PC-3 (cell line): ENCODE data around the gene CLDN8. TPM values are rescaled to one million over a fixed set of nuclear protein-coding genes. Genes with fewer than 3 reads are reported as not detected.

Source experiments
- ATAC-seq: fragments of 200-7000 bp; cut with Tn5 transposase; 2 replicates; pipeline ENCODE4 v1.9.1; 2020; ENCODE audit warnings: mild to moderate bottlenecking, moderate library complexity
- BruUV-seq: library from RNA; stranded (reverse); fragments of 400-500 nt; replicated peaks from 2 replicates; lab custom pipeline; 2021; lab: Mats Ljungman, UMichigan
- CTCF ChIA-PET: fragments of 300-600 bp; sonication (Branson Sonifier 250); formaldehyde crosslinking; loops from one replicate; lab custom pipeline; 2022; ENCODE audit warnings: antibody characterized with exemption; lab: Charles Lee
- POLR2A ChIA-PET: fragments of 300-600 bp; sonication (Branson Sonifier 250); formaldehyde crosslinking; loops from one replicate; lab custom pipeline; 2022; ENCODE audit warnings: antibody characterized with exemption; ENCODE audit not compliant: unreplicated experiment; lab: Charles Lee
- DNase-seq: peaks from one replicate; pipeline ENCODE4 v3.0.0-alpha.2; 2015
- H2AFZ ChIP-seq: fragments of 300-600 bp; sonication (generic); 2 replicates; pipeline ENCODE4 v1.6.0; 2016; ENCODE audit warnings: antibody characterized with exemption, low read length
- H3F3A ChIP-seq: fragments of 300-600 bp; sonication (generic); one replicate; pipeline ENCODE4 v1.6.0; 2017; ENCODE audit warnings: antibody characterized with exemption, low read length, control low read depth, mild to moderate bottlenecking; ENCODE audit not compliant: unreplicated experiment
- H3K27ac ChIP-seq: fragments of 300-600 bp; sonication (generic); 2 replicates; pipeline ENCODE4 v1.5.1; 2016; ENCODE audit warnings: mild to moderate bottlenecking, low read length
- H3K27me3 ChIP-seq: fragments of 300-600 bp; sonication (generic); 2 replicates; pipeline ENCODE4 v1.6.1; 2016; ENCODE audit warnings: low read length, mixed read lengths
- H3K36me3 ChIP-seq: fragments of 300-600 bp; sonication (generic); 2 replicates; pipeline ENCODE4 v1.6.1; 2016; ENCODE audit warnings: low read depth, mixed run types, low read length, mixed read lengths
- H3K4me1 ChIP-seq: fragments of 300-600 bp; sonication (generic); 2 replicates; pipeline ENCODE4 v1.5.1; 2016; ENCODE audit warnings: low read length; ENCODE audit not compliant: insufficient read depth
- H3K4me2 ChIP-seq: fragments of 300-600 bp; sonication (generic); 2 replicates; pipeline ENCODE4 v1.6.0; 2016; ENCODE audit warnings: low read length
- H3K4me3 ChIP-seq: fragments of 300-600 bp; sonication (generic); 2 replicates; pipeline ENCODE4 v1.5.1; 2016; ENCODE audit warnings: mild to moderate bottlenecking, low read length, mixed read lengths
- H3K79me2 ChIP-seq: fragments of 300-600 bp; sonication (generic); 2 replicates; pipeline ENCODE4 v1.6.1; 2017; ENCODE audit warnings: low read length, mixed read lengths
- H3K9ac ChIP-seq: fragments of 300-600 bp; sonication (generic); 2 replicates; pipeline ENCODE4 v1.6.0; 2016; ENCODE audit warnings: mild to moderate bottlenecking, low read length
- H3K9me2 ChIP-seq: fragments of 300-600 bp; sonication (generic); replicated peaks from 2 replicates; pipeline ENCODE4 v1.6.1; 2016; ENCODE audit warnings: mixed run types, low read length, mixed read lengths
- H3K9me3 ChIP-seq: fragments of 300-600 bp; sonication (generic); 2 replicates; pipeline ENCODE4 v1.6.1; 2016; ENCODE audit warnings: low read length, mixed read lengths
- H4K20me1 ChIP-seq: fragments of 300-600 bp; sonication (generic); 2 replicates; pipeline ENCODE4 v1.6.1; 2016; ENCODE audit warnings: low read length, mixed read lengths
- CTCF ChIP-seq: fragments of 300-600 bp; sonication (generic); conservative IDR thresholded peaks from 2 replicates; pipeline ENCODE4 v1.5.1; 2017; ENCODE audit warnings: antibody characterized with exemption, low read depth, mild to moderate bottlenecking, low read length
- EZH2 ChIP-seq: fragments of 300-600 bp; sonication (generic); IDR thresholded peaks from one replicate; pipeline ENCODE4 v1.6.1; 2017; ENCODE audit warnings: antibody characterized with exemption, mild to moderate bottlenecking, low read length; ENCODE audit not compliant: unreplicated experiment
- EZH2phosphoT487 ChIP-seq: fragments of 300-600 bp; sonication (generic); IDR thresholded peaks from 2 replicates; pipeline ENCODE4 v1.6.1; 2018; ENCODE audit warnings: mild to moderate bottlenecking, antibody characterized with exemption, low read length, borderline replicate concordance
- intact Hi-C: fragments of 100-400 bp; cut with micrococcal nuclease; formaldehyde crosslinking; loops from 2 replicates; pipeline ENCODE4 v1.9.0; 2023
- total RNA-seq: library from RNA; depleted of rRNA; stranded (reverse); fragments of >200 nt; gene quantifications from 2 replicates; pipeline ENCODE4 v1.2.3, GENCODE V29; 2014

CLDN8 gene
- total RNA-seq, 1 experiment from 2014 or later, result 1.5 TPM

GRCh38 chr21:30166705-30167104 is 49.2 kb downstream of the CLDN8 start, which contains the start of gene CLDN17:
Gene CLDN17, minus strand, starts transcription at chr21:30166805. Its CDS starts 188 bp downstream, at chr21:30166617.
- no TSS peak for BruUV-seq
- H4K20me1 ChIP-seq, result no peaks in the 10 kb centered on the region
- DNase-seq (no peak), ATAC-seq (no peak)
- H3K4me1 ChIP-seq, result peaks cover 8% of the 10 kb centered on the region; the same call in 1 of the 2 replicates
- H3K9ac ChIP-seq, result no peak within 1 kb of the TSS
- no peak within 1 kb of the TSS for H3K4me2 ChIP-seq
- POLR2A ChIA-PET, result no interaction called here
- H3K27ac ChIP-seq, result no peak within 1 kb of the TSS
- peaks cover 15% of the 10 kb centered on the region; the same call in 1 of the 2 replicates for H3K27me3 ChIP-seq
- no peak within 1 kb of the TSS for H3K4me3 ChIP-seq
- intact Hi-C loops, result no loop called here
- no peaks in the 10 kb centered on the region for H3K79me2 ChIP-seq
- H3K36me3 ChIP-seq, result no peaks in the 10 kb centered on the region
- H3K9me2 ChIP-seq, result no peaks in the 10 kb centered on the region
- TF ChIP-seq CTCF (no peak), EZH2phosphoT487 (no peak), EZH2 (no peak)
- CTCF ChIA-PET, result no interaction called here
- H3K9me3 ChIP-seq, result no peaks in the 10 kb centered on the region
- H2AFZ ChIP-seq, result no peak within 1 kb of the TSS
- no peaks in the 10 kb centered on the region for H3F3A ChIP-seq

GRCh38 chr21:30166171-30166570 is 49.7 kb downstream of the CLDN8 start:
- CTCF ChIA-PET, result no interaction called here
- Histone ChIP-seq H3K79me2 (no peaks in the 10 kb centered on the region), H3K9me3 (no peaks in the 10 kb centered on the region), H3K27ac (no peak overlapping the region), H3K4me3 (no peak overlapping the region), H3K9ac (no peak overlapping the region), H3K27me3 (peaks cover 15% of the 10 kb centered on the region; the same call in 1 of the 2 replicates), H2AFZ (no peak overlapping the region), H3K36me3 (no peaks in the 10 kb centered on the region), H3K9me2 (no peaks in the 10 kb centered on the region), H3K4me2 (no peak overlapping the region), H4K20me1 (no peaks in the 10 kb centered on the region), H3K4me1 (peaks cover 8% of the 10 kb centered on the region; the same call in 1 of the 2 replicates), H3F3A (no peaks in the 10 kb centered on the region)
- POLR2A ChIA-PET, result no interaction called here
- DNase-seq (no peak), ATAC-seq (no peak)
- intact Hi-C loops, result no loop called here
- no TSS peak for BruUV-seq
- no peak for TF ChIP-seq CTCF
- TF ChIP-seq EZH2, result no peak
- TF ChIP-seq EZH2phosphoT487, result no peak

- Histone ChIP-seq H3K27ac (no peak overlapping the region), H3K9ac (no peak overlapping the region), H2AFZ (no peak overlapping the region), H3K36me3 (no peaks in the 10 kb centered on the region), H3K9me2 (no peaks in the 10 kb centered on the region), H3K4me2 (no peak overlapping the region), H3K79me2 (no peaks in the 10 kb centered on the region), H3F3A (no peaks in the 10 kb centered on the region), H4K20me1 (no peaks in the 10 kb centered on the region), H3K4me3 (no peak overlapping the region), H3K4me1 (peaks cover 8% of the 10 kb centered on the region; the same call in 1 of the 2 replicates), H3K27me3 (peaks cover 19% of the 10 kb centered on the region; the same call in 1 of the 2 replicates), H3K9me3 (no peaks in the 10 kb centered on the region)
- ATAC-seq, result no peak
- peak; percentile 48 for DNase-seq
- POLR2A ChIA-PET, result no interaction called here
- TF ChIP-seq CTCF (no peak), EZH2 (no peak), EZH2phosphoT487 (no peak)
- CTCF ChIA-PET, result no interaction called here
- intact Hi-C loops, result no loop called here
- BruUV-seq, result no TSS peak
Measured at GRCh38 chr21:30164796-30165195, 51.1 kb downstream of the CLDN8 start.
